H1 (cell line): ENCODE data around the gene SART1. TPM values are rescaled to one million over a fixed set of nuclear protein-coding genes. Genes with fewer than 3 reads are reported as not detected.

Source experiments
- CTCF ChIA-PET: fragments of 300-600 bp; sonication (Branson Sonifier 250); formaldehyde crosslinking; loops from one replicate; lab custom pipeline; 2021; ENCODE audit not compliant: partially characterized antibody; lab: Charles Lee
- POLR2A ChIA-PET: fragments of 300-600 bp; sonication (Branson Sonifier 250); formaldehyde crosslinking; loops from one replicate; lab custom pipeline; 2021; ENCODE audit warnings: inconsistent platforms; ENCODE audit not compliant: partially characterized antibody; lab: Charles Lee
- DNase-seq, 2 experiments: peaks; one replicate each; pipeline versions ENCODE4 v3.0.0 to v3.0.0-alpha.2; 2010 to 2022; ENCODE audit warnings: low spot score in 2 of 2, low read depth in 1 of 2, mixed read lengths in 1 of 2
- FAIRE-seq: peaks from 2 replicates; lab custom pipeline; 2011; peaks lifted over from hg19 to GRCh38; lab: Jason Lieb, UNC
- H2AFZ ChIP-seq: 2 replicates; pipeline ENCODE4 v1.8.1; 2012; ENCODE audit warnings: low read length, inconsistent platforms
- H2AK5ac ChIP-seq: 2 replicates; pipeline ENCODE4 v1.6.1; 2013; ENCODE audit warnings: low read depth, low read length
- H2BK120ac ChIP-seq: replicated peaks from 2 replicates; pipeline ENCODE3; 2013; ENCODE audit warnings: low read depth, low read length, inconsistent platforms
- H2BK12ac ChIP-seq: 2 replicates; pipeline ENCODE4 v1.6.1; 2013; ENCODE audit warnings: low read depth, low read length
- H2BK15ac ChIP-seq: 2 replicates; pipeline ENCODE4 v1.6.1; 2013; ENCODE audit warnings: low read length
- H2BK20ac ChIP-seq: 2 replicates; pipeline ENCODE4 v1.6.1; 2013; ENCODE audit warnings: low read length
- H2BK5ac ChIP-seq: 2 replicates; pipeline ENCODE4 v1.6.1; 2013; ENCODE audit warnings: low read depth, low read length
- H3K14ac ChIP-seq: 2 replicates; pipeline ENCODE4 v1.6.1; 2013; ENCODE audit warnings: inconsistent platforms; ENCODE audit not compliant: insufficient read length
- H3K18ac ChIP-seq: 2 replicates; pipeline ENCODE4 v1.6.1; 2013; ENCODE audit warnings: low read length; ENCODE audit errors: extremely low read depth
- H3K23ac ChIP-seq: 2 replicates; pipeline ENCODE4 v1.6.1; 2013; ENCODE audit warnings: inconsistent platforms; ENCODE audit not compliant: insufficient read length
- H3K23me2 ChIP-seq: 2 replicates; pipeline ENCODE4 v1.6.1; 2013; ENCODE audit warnings: low read depth, low read length
- H3K27ac ChIP-seq: 2 replicates; pipeline ENCODE4 v1.6.1; 2011; ENCODE audit warnings: low read depth, low read length, inconsistent platforms
- H3K27me3 ChIP-seq, 4 experiments: replicated peaks in 1 of 4; 1 replicate in 1 of 4; 2 replicates in 3 of 4; pipeline versions ENCODE4 v1.6.1 to v1.8.1; 2011 to 2013; ENCODE audit warnings: low read length in 3 of 4, mild to moderate bottlenecking in 3 of 4, inconsistent platforms in 2 of 4, mixed read lengths in 2 of 4, moderate library complexity in 1 of 4; ENCODE audit not compliant: control insufficient read depth in 3 of 4, insufficient read depth in 3 of 4; ENCODE audit errors: extremely low read depth in 1 of 4
- H3K36me3 ChIP-seq, 4 experiments: 2 replicates each; pipeline versions ENCODE4 v1.6.1 to v1.8.1; 2011 to 2013; ENCODE audit warnings: mild to moderate bottlenecking in 4 of 4, low read length in 3 of 4, moderate library complexity in 2 of 4, control low read depth in 1 of 4, inconsistent platforms in 1 of 4; ENCODE audit not compliant: insufficient read depth in 4 of 4, control insufficient read depth in 2 of 4
- H3K4ac ChIP-seq: replicated peaks from 2 replicates; pipeline ENCODE3; 2013; ENCODE audit warnings: low read length, low read depth, mixed read lengths, inconsistent platforms; ENCODE audit not compliant: insufficient read length
- H3K4me1 ChIP-seq, 4 experiments: replicated peaks in 1 of 4; 1 replicate in 1 of 4; 2 replicates in 3 of 4; pipeline versions ENCODE4 v1.6.1 to v1.8.1; 2011 to 2013; ENCODE audit warnings: low read length in 3 of 4, inconsistent platforms in 2 of 4, mixed read lengths in 1 of 4; ENCODE audit not compliant: insufficient read depth in 4 of 4, control insufficient read depth in 3 of 4
- H3K4me2 ChIP-seq, 2 experiments: 2 replicates each; pipeline versions ENCODE4 v1.6.1 to v1.8.1; 2011 to 2013; ENCODE audit warnings: low read depth in 2 of 2, low read length in 2 of 2, control low read depth in 1 of 2, inconsistent platforms in 1 of 2, mild to moderate bottlenecking in 1 of 2; ENCODE audit not compliant: insufficient read depth in 1 of 2
- H3K4me3 ChIP-seq, 4 experiments: fragments of 200-600, 300-600 bp in 1 of 4; sonication (generic), shearing (Covaris generic), sonication (Bioruptor Twin) in 1 of 4; 2 replicates each; pipeline versions ENCODE4 v1.5.1 to v1.8.1; 2011 to 2016; ENCODE audit warnings: low read length in 4 of 4, low read depth in 3 of 4, control low read depth in 2 of 4, inconsistent platforms in 2 of 4, mild to moderate bottlenecking in 2 of 4, mixed read lengths in 1 of 4, moderate library complexity in 1 of 4; ENCODE audit not compliant: insufficient read depth in 2 of 4; ENCODE audit errors: extremely low read depth in 1 of 4
- H3K56ac ChIP-seq: replicated peaks from 2 replicates; pipeline ENCODE3; 2013; ENCODE audit warnings: low read depth, mild to moderate bottlenecking, mixed read lengths, low read length, inconsistent platforms; ENCODE audit not compliant: insufficient read length
- H3K79me1 ChIP-seq: 2 replicates; pipeline ENCODE4 v1.6.1; 2013; ENCODE audit warnings: low read depth, low read length, control low read depth
- H3K79me2 ChIP-seq, 2 experiments: 2 replicates each; pipeline versions ENCODE4 v1.6.1 to v1.8.1; 2012 to 2013; ENCODE audit warnings: low read length in 2 of 2, mild to moderate bottlenecking in 2 of 2, inconsistent platforms in 1 of 2; ENCODE audit not compliant: insufficient read depth in 2 of 2, control insufficient read depth in 1 of 2
- H3K9ac ChIP-seq, 4 experiments: replicated peaks in 1 of 4; 1 replicate in 1 of 4; 2 replicates in 3 of 4; pipeline versions ENCODE4 v1.6.1 to v1.8.1; 2011 to 2013; ENCODE audit warnings: low read depth in 3 of 4, low read length in 3 of 4, control low read depth in 2 of 4, mild to moderate bottlenecking in 2 of 4, moderate library complexity in 2 of 4, inconsistent platforms in 1 of 4; ENCODE audit errors: extremely low read depth in 1 of 4
- H3K9me3 ChIP-seq, 2 experiments: 2 replicates each; pipeline versions ENCODE4 v1.6.1 to v1.8.1; 2012 to 2013; ENCODE audit warnings: mild to moderate bottlenecking in 2 of 2, moderate library complexity in 2 of 2, control low read depth in 1 of 2, inconsistent platforms in 1 of 2, low read depth in 1 of 2, low read length in 1 of 2, mixed read lengths in 1 of 2; ENCODE audit not compliant: insufficient read depth in 2 of 2
- H4K20me1 ChIP-seq, 2 experiments: replicated peaks in 1 of 2; 2 replicates each; pipeline versions ENCODE3 to v1.8.1; 2011 to 2013; ENCODE audit warnings: inconsistent platforms in 2 of 2, low read length in 2 of 2, mild to moderate bottlenecking in 1 of 2; ENCODE audit not compliant: insufficient read depth in 2 of 2, control insufficient read depth in 1 of 2
- H4K5ac ChIP-seq: 2 replicates; pipeline ENCODE4 v1.6.1; 2013; ENCODE audit warnings: low read length, low read depth, mixed read lengths, inconsistent platforms; ENCODE audit not compliant: insufficient read length
- H4K8ac ChIP-seq: 2 replicates; pipeline ENCODE4 v1.8.0; 2013; ENCODE audit warnings: mild to moderate bottlenecking, moderate library complexity, low read length, inconsistent platforms; ENCODE audit not compliant: insufficient read depth; ENCODE audit errors: extremely low read depth
- H4K91ac ChIP-seq: replicated peaks from 2 replicates; pipeline ENCODE3; 2013; ENCODE audit warnings: low read length, mixed read lengths, inconsistent platforms; ENCODE audit not compliant: insufficient read length
- E2F6 ChIP-seq: IDR thresholded peaks from 2 replicates; pipeline ENCODE4 v1.6.1; 2012; ENCODE audit warnings: inconsistent platforms
- EP300 ChIP-seq, 2 experiments: IDR thresholded peaks; 1 replicate in 1 of 2; 2 replicates in 1 of 2; pipeline ENCODE4 v1.6.1; 2011 to 2012; ENCODE audit warnings: low read depth in 2 of 2, low read length in 2 of 2, mild to moderate bottlenecking in 2 of 2, borderline replicate concordance in 1 of 2, inconsistent platforms in 1 of 2, moderate library complexity in 1 of 2
- EZH2 ChIP-seq: fragments of 200-600 bp; sonication (generic); IDR thresholded peaks from 2 replicates; pipeline ENCODE4 v1.7.1; 2012; ENCODE audit warnings: low read depth, mild to moderate bottlenecking, moderate library complexity, low read length, inconsistent platforms; ENCODE audit not compliant: severe bottlenecking
- JUN ChIP-seq: IDR thresholded peaks from 2 replicates; pipeline ENCODE4 v1.6.1; 2011; ENCODE audit warnings: low read depth, mild to moderate bottlenecking, improper control_type of control experiment, low read length
- KDM5A ChIP-seq: fragments of 200-600 bp; IDR thresholded peaks from 2 replicates; pipeline ENCODE4 v1.7.1; 2012; ENCODE audit warnings: mild to moderate bottlenecking, low read length, inconsistent platforms, mixed read lengths
- NANOG ChIP-seq: IDR thresholded peaks from 2 replicates; pipeline ENCODE4 v1.6.1; 2011; ENCODE audit warnings: low read length, low read depth, mild to moderate bottlenecking, inconsistent platforms; ENCODE audit not compliant: insufficient read depth, poor library complexity, severe bottlenecking
- POLR2A ChIP-seq, 2 experiments: IDR thresholded peaks; 1 replicate in 1 of 2; 2 replicates in 1 of 2; pipeline ENCODE4 v1.6.1; 2011; ENCODE audit warnings: low read depth in 2 of 2, low read length in 2 of 2, mild to moderate bottlenecking in 2 of 2; ENCODE audit errors: control extremely low read depth in 1 of 2
- POLR2AphosphoS5 ChIP-seq: IDR thresholded peaks from 2 replicates; pipeline ENCODE4 v1.6.1; 2011; ENCODE audit warnings: low read depth, low read length
- SAP30 ChIP-seq: fragments of 300-600 bp; sonication (generic); IDR thresholded peaks from 2 replicates; pipeline ENCODE4 v1.7.1; 2012; ENCODE audit warnings: low read length, moderate library complexity, mild to moderate bottlenecking, inconsistent platforms; ENCODE audit not compliant: insufficient read depth, insufficient replicate concordance
- TBP ChIP-seq: IDR thresholded peaks from 2 replicates; pipeline ENCODE4 v1.6.1; 2011; ENCODE audit warnings: low read depth, low read length, improper control_type of control experiment
- WGBS, 2 experiments: shearing (Covaris generic) in 1 of 2; methylation state at CpG; one replicate each; pipeline versions ENCODE4 v1.1.6 to v1.1.7; 2013 to 2015; ENCODE audit warnings: low lambda C conversion rate in 2 of 2, mixed read lengths in 2 of 2, inconsistent platforms in 1 of 2, low coverage in 1 of 2, missing lambda C conversion rate in 1 of 2; ENCODE audit not compliant: insufficient replicate concordance in 2 of 2, insufficient coverage in 1 of 2, insufficient read length in 1 of 2; ENCODE audit errors: extremely low coverage in 1 of 2, missing lambda C conversion rate in 1 of 2; 5-methylcytosine and 5-hydroxymethylcytosine counted together
- polyA plus RNA-seq, 7 experiments: library from polyadenylated mRNA; depleted of rRNA in 3 of 7; stranded (reverse) in 5 of 7; unstranded in 2 of 7; fragments of >200 nt in 5 of 7; fragments of 200-250 nt in 2 of 7; gene quantifications; 1 replicate in 5 of 7; 2 replicates in 1 of 7; 4 replicates in 1 of 7; pipeline versions ENCODE4 v1.2.1 to v1.2.3, GENCODE V29; 2011 to 2013; ENCODE audit warnings: missing spikeins in 2 of 7, mixed read lengths in 2 of 7
- total RNA-seq: library from RNA; stranded (reverse); fragmentation: NEBNext Ultra II Directional; extraction: Animal tissue kit (Norgen Biotek cat#: 25700); gene quantifications from 2 replicates; pipeline ENCODE4 v1.2.1, GENCODE V29; 2021

The SART1 gene
- total and polyA plus RNA-seq, 2 of the 8 experiments (the other 6 are each of a cell fraction or from before 2014, with no cell fraction given) = 9.7 to 46.1 TPM

- Histone ChIP-seq H3K79me2 (peaks cover 0 to 7% of the 10 kb centered on the region in 2 experiments; a peak in 2 of 4 replicates), H4K91ac (no peak overlapping the region), H4K20me1 (peaks cover 0 to 7% of the 10 kb centered on the region in 2 experiments), H3K4me3 (peak overlapping the region; percentile 91 to 98 (median 94); a peak in 7 of 8 replicates), H3K4ac (no peak overlapping the region), H4K5ac (no peak overlapping the region), H3K23me2 (peaks cover 13% of the 10 kb centered on the region; the same call in 1 of the 2 replicates), H3K18ac (no peak overlapping the region), H4K8ac (no peak overlapping the region), H3K27me3 (no peaks in the 10 kb centered on the region), H3K9ac (no peak overlapping the region), H3K4me2 (peak overlapping the region; percentile 83 to 94), H3K36me3 (peaks cover 0 to 6% (median 2%) of the 10 kb centered on the region in 4 experiments; a peak in 4 of 8 replicates), H2AFZ (no peak overlapping the region), H2BK5ac (no peak overlapping the region), H2BK120ac (no peak overlapping the region), H3K4me1 (peaks cover 0 to 22% (median 13%) of the 10 kb centered on the region in 4 experiments; a peak in 4 of 7 replicates), H3K9me3 (no peaks in the 10 kb centered on the region), H3K56ac (no peak overlapping the region), H3K23ac (no peak overlapping the region), H3K14ac (no peak overlapping the region), H3K79me1 (peaks cover 7% of the 10 kb centered on the region; the same call in 1 of the 2 replicates), H2BK15ac (peak overlapping the region; percentile 40; the same call in 1 of the 2 replicates), H2BK12ac (no peak overlapping the region; the same call in 1 of the 2 replicates), H2AK5ac (peak overlapping the region; percentile 17; the same call in 1 of the 2 replicates), H2BK20ac (no peak overlapping the region), H3K27ac (no peak overlapping the region)
- ChIA-PET POLR2A (interaction anchor here (0.5 to 4.9 kb wide), 19 partner anchors 9 to 254 kb away, joined by 3 to 36 read pairs (median 4); partner anchors contain the start of genes CCDC85B, FIBP, MUS81 and SF3B2), CTCF (interaction anchor here (0.6 to 2.3 kb wide), 6 partner anchors 10 to 74 kb away, joined by 3 to 10 read pairs (median 6); partner anchors contain the start of gene FIBP)
- FAIRE-seq (no peak), DNase-seq (no peak)
- 93% methylated on average over 35 of the region's 35 CpGs; no CpG with 5 or more reads in 1 of the 2 experiments for WGBS, 2 experiments
- TF ChIP-seq NANOG (no peak), KDM5A (no peak), POLR2AphosphoS5 (peak; percentile 51; the same call in 1 of the 2 replicates), EP300 (IDR thresholded peaks at IDR 0.05; ENCODE audit: borderline replicate concordance in 1 of 2, low read depth in 2 of 2, low read length in 2 of 2) (no peak), TBP (no peak), SAP30 (no peak), EZH2 (no peak), JUN (no peak), POLR2A (IDR thresholded peaks at IDR 0.05; ENCODE audit: control extremely low read depth in 1 of 2, low read depth in 2 of 2, low read length in 2 of 2) (0 out of 3 replicates have a peak, but pooled peaks of 1 of the 2 experiments have one; percentile 22), E2F6 (no peak)
These were observed 43.9 kb upstream of the SART1 start for GRCh38 chr11:65917434-65918210.
